T-helper 1 cell treated with Interleukin-12 subunit alpha and Interleukin-12 subunit beta and Interleukin-4 antibody, amounts not matched to agents 30 μg/mL and 1 μg/mL, for 36 hours (primary cell): Measurements from ENCODE around the gene FAM219A.

ENCODE experiments used
- H3K27ac Mint-ChIP-seq: one replicate; pipeline ENCODE4 v1.8.0; 2021; ENCODE audit warnings: mild to moderate bottlenecking, mixed read lengths
- H3K27me3 Mint-ChIP-seq: one replicate; pipeline ENCODE4 v1.8.0; 2021; ENCODE audit warnings: low read depth, mixed read lengths
- H3K36me3 Mint-ChIP-seq: one replicate; pipeline ENCODE4 v1.8.0; 2021; ENCODE audit warnings: low read depth, mixed read lengths
- H3K4me1 Mint-ChIP-seq: one replicate; pipeline ENCODE4 v1.8.0; 2021; ENCODE audit warnings: low read depth, mixed read lengths
- H3K4me3 Mint-ChIP-seq: one replicate; pipeline ENCODE4 v1.8.0; 2021; ENCODE audit warnings: mild to moderate bottlenecking, moderate library complexity, mixed read lengths
- H3K9me3 Mint-ChIP-seq: one replicate; pipeline ENCODE4 v1.8.0; 2021; ENCODE audit warnings: mixed read lengths

The FAM219A gene

DNA sequence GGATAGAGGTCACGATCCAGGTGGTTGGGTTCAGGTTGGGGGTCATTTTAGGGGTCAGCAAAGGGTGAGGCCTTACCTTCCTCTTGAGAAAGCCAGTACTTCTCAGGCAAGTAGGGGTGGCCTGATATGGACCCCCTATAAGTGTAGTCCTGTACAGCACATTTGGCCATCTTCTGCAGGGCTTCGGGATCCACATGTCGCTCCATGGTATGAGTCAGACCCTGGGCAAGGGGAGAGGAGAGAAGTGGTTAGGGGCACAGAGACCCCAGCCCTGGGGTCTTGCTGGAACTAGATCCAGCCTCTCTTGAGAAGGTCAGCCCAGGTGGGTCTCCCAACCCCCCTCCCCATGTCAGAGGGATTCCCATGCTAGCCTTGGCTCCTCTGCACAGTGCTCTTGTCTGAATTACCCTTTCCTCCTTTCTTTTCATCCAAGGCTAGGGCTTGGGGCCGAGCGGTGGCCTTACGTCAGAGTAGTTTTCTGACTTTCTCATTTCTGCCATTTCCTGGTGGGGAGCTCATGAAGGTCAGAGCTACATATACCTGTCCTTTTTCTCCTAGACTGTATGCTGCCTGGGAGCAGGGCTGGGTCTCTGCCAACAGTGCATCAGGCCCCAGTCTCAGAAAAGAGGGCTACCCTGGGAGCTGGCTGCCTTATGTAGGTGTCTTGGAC lies 72.7 kb downstream of the FAM219A start:
- Mint-ChIP-seq H3K36me3 (no peaks in the 10 kb centered on the region), H3K4me3 (no peak overlapping the region), H3K27me3 (peaks cover 20% of the 10 kb centered on the region), H3K4me1 (peaks cover 10% of the 10 kb centered on the region), H3K9me3 (no peaks in the 10 kb centered on the region), H3K27ac (no peak overlapping the region)

DNA sequence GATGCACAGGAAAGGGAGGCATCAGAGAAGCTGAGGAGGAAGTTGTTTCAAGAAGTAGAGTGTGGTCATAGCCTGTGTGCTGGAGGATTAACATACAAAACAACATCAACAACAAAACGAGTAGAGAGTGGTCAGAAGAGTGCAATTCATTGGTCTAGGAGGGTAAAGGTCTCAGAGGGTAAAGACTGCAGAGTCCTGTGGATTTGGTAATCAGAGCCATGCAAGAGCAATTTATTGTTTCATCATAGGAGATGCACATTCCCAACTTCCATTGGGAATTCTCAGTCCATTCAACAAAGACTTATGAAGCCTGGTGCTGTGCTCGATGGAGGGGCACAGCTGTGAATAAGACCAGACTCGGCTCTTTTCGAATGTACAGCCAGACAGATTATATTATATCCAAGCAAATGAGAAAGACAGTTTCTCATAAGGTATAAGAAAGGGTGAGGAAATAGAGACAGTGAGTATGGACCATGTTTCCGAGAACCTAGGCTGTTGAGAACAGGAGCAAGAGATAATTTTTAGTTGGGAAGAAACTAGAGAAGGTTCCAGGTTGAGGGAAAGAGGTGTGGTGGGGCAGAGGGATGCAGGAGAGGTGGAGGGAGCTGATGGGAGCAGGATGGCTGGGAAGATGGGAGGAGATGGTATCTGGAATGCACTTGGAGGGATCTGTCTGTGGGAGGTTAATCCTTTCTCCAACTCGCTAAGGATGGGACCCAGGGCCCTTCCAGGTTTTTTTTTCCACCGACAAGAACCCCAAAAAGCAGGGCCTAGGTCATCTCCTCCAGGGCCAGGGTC lies 73.8 kb downstream of the FAM219A start:
- H3K4me1 Mint-ChIP-seq, result peaks cover 18% of the 10 kb centered on the region
- H3K4me3 Mint-ChIP-seq, result no peak overlapping the region
- H3K9me3 Mint-ChIP-seq, result no peaks in the 10 kb centered on the region
- H3K36me3 Mint-ChIP-seq, result no peaks in the 10 kb centered on the region
- H3K27ac Mint-ChIP-seq, result no peak overlapping the region
- H3K27me3 Mint-ChIP-seq, result peaks cover 20% of the 10 kb centered on the region

DNA sequence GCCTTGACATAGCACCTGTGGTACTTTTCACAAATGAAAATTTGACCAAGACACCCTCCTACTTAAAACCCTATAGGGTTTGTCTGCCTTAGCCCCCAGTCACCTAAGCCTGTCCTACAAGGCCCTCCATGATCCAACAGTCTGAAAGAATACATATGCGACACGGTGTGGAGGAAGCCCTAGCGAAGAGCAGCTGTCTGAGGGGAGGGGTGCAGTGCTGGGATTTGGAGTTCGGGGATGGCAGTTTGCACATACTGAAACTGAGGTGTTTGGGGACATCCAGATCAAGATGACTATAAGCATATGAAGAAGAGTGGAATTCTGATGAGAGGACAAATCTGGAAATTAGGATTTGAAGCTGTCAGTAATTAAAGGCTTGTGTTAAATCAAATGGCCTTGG lies 74.5 kb downstream of the FAM219A start:
- no peak overlapping the region for H3K27ac Mint-ChIP-seq
- H3K36me3 Mint-ChIP-seq, result no peaks in the 10 kb centered on the region
- H3K4me3 Mint-ChIP-seq, result no peak overlapping the region
- H3K9me3 Mint-ChIP-seq, result no peaks in the 10 kb centered on the region
- peaks cover 23% of the 10 kb centered on the region for H3K4me1 Mint-ChIP-seq
- H3K27me3 Mint-ChIP-seq, result peaks cover 20% of the 10 kb centered on the region

DNA sequence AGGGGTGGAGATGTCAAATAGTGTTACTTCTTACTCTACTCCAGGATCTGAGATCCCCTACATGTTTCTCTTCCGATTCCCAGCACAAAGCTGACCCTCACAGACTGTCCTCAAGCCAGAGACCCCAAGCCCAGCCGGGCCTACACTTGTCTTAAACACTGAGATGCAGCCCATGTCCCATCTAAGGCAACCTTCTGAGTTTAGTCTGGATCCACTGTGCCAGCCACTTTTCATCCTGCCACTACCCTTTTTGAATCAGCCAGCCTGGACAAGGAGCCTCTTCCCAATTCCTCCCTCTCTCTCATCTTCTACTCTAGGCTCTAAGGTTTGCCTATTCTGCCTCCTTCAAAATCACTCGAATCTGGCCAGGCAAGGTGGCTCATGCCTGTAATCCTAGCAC lies 75.5 kb downstream of the FAM219A start:
- no peak overlapping the region for H3K4me3 Mint-ChIP-seq
- peaks cover 23% of the 10 kb centered on the region for H3K4me1 Mint-ChIP-seq
- H3K36me3 Mint-ChIP-seq, result no peaks in the 10 kb centered on the region
- no peaks in the 10 kb centered on the region for H3K9me3 Mint-ChIP-seq
- H3K27ac Mint-ChIP-seq, result no peak overlapping the region
- H3K27me3 Mint-ChIP-seq, result peaks cover 20% of the 10 kb centered on the region

DNA sequence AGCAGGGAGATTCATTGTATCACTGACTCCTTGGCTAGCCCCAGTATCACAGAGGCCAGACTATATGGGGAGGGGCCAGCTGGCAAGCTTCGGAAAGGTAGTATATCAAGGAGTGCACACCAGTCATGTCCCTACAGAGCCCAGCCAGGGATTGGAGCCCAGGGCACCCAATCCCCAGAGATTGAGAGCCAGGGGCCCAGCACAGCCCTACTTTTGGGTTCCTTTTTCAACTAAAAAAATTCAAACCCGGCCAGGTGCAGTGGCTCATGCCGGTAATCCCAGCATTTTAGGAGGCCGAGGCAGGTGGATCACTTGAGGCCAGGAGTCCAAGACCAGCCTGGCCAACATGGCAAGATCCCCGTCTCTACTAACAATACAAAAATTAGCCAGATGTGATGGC lies 76.3 kb downstream of the FAM219A start:
- H3K4me3 Mint-ChIP-seq, result no peak overlapping the region
- H3K27ac Mint-ChIP-seq, result no peak overlapping the region
- no peaks in the 10 kb centered on the region for H3K9me3 Mint-ChIP-seq
- H3K4me1 Mint-ChIP-seq, result peaks cover 25% of the 10 kb centered on the region
- peaks cover 20% of the 10 kb centered on the region for H3K27me3 Mint-ChIP-seq
- no peaks in the 10 kb centered on the region for H3K36me3 Mint-ChIP-seq

DNA sequence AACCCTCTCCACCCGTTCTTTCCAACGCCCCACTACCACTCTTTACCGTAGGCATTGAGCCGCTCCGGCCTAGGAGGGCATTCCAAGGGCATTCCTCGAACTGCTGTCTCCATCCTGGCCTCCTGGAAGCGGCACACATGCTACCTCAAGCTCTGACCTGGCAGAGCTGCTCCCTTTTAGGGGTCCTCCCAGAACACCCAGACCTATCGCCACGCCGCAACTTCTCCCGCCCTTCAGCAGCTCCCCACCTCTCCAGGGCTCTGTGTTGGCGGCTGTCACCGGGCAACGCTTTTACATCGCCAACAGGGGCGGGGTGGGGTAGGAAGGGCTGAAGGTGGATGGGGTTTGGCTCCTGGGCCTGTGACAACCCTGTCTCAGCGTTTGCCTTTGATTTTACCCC lies 77.0 kb downstream of the FAM219A start:
- Mint-ChIP-seq H3K36me3 (no peaks in the 10 kb centered on the region), H3K4me1 (peaks cover 25% of the 10 kb centered on the region), H3K27me3 (peaks cover 20% of the 10 kb centered on the region), H3K9me3 (no peaks in the 10 kb centered on the region), H3K27ac (no peak overlapping the region), H3K4me3 (peak overlapping the region; percentile 68)

DNA sequence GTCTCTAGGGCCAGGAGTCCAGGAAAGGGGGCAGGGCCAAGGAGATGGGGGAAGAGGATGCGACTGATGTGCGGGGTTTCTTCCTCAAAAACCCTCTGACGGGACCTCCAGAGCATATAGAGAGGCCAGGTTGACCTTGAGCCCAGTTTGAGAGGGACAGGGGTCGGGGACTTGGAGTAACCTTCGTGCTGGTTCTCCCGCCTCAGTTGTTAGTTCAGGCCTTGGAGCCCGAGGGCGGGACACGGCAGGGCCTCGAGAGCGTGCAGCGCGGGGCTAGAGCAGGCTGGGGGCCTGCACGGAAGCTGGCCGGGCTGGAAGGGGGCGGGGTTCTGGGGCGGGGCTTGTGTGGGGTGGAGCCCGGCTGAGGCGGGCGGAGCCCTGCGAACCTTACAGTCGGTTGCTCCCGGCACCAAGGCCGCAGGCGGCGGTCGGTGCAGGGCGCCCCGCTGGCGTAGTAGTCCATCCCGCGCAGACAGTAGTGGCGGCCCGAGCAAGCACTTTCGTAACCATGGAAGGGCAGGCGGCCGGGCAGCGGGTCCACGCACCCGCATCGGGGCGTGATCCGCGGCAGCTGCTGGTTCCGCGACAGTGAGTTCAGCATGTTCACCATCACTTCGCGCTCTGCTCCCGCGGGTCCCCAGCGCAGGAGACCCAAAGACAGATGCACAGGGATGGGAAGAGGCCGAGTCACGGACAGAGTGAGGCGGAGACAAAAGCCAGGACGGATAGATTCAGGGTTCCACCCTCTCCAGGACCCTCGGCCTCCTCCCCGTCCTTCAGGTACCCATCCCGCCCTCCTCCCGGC lies 77.7 kb downstream of the FAM219A start:
- Mint-ChIP-seq H3K4me1 (peaks cover 31% of the 10 kb centered on the region), H3K27me3 (peaks cover 20% of the 10 kb centered on the region), H3K27ac (peak overlapping the region; percentile 71), H3K9me3 (no peaks in the 10 kb centered on the region), H3K36me3 (no peaks in the 10 kb centered on the region), H3K4me3 (peak overlapping the region; percentile 87)

DNA sequence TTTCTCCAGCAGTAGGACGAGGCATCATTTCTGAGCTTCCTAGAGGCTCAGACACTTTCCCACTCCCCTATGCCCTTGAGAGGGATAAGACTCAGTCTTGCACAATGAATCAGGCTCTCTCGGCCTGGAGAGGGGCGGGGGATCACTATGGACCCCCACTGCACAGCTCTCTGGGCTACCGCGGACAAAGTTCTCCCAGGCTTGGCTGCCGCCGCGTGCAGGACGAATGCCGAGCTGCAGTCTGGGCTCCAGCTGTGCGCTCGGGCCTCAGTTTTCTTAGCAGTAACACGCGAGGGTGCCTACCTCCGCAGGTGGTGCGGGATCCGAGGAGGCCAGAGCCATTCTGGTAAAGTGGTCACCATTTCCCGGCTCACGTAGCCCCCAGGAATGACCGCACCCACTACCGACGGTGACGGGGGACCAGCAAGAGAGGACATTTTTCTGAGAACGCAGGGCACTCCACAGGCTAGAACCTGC lies 78.3 kb downstream of the FAM219A start:
- H3K27ac Mint-ChIP-seq, result peak overlapping the region; percentile 71
- H3K36me3 Mint-ChIP-seq, result no peaks in the 10 kb centered on the region
- peaks cover 20% of the 10 kb centered on the region for H3K27me3 Mint-ChIP-seq
- peak overlapping the region; percentile 87 for H3K4me3 Mint-ChIP-seq
- H3K9me3 Mint-ChIP-seq, result no peaks in the 10 kb centered on the region
- peaks cover 35% of the 10 kb centered on the region for H3K4me1 Mint-ChIP-seq

DNA sequence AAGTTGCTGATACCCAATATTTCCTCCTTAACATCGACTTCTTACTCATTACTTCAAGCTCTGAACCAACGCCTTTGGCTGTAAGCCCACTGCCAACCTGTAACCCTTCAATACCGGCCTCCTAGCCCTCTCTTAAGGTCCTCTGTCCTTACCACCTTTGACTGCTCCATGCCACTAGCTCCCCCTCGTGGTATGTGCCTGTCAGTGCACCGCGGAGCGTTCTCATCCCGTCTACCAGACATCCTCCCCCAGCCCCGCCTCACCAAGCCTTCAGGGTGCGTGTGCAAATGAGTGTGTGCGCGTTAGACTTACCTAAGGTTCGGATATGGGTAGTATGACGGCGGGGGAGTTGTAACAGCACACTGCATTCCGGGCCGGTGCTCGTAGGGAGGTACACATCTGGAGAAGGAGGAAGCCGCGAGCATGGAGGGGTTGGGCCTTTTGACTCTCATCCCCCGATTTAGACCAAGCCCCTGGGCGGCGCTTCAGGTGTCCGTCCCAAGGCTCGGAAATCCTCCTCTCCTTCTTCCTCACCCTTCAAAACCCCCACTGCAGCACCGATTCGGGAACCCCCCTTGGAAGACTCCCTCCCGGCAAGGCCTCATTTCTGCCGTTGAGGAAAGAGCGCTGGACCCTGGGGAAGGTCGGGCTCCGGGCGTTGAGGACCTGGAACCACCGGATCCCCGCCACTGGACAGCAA lies 78.9 kb downstream of the FAM219A start:
- Mint-ChIP-seq H3K4me1 (peaks cover 35% of the 10 kb centered on the region), H3K9me3 (no peaks in the 10 kb centered on the region), H3K27me3 (peaks cover 20% of the 10 kb centered on the region), H3K4me3 (peak overlapping the region; percentile 87), H3K36me3 (no peaks in the 10 kb centered on the region), H3K27ac (peak overlapping the region; percentile 71)

DNA sequence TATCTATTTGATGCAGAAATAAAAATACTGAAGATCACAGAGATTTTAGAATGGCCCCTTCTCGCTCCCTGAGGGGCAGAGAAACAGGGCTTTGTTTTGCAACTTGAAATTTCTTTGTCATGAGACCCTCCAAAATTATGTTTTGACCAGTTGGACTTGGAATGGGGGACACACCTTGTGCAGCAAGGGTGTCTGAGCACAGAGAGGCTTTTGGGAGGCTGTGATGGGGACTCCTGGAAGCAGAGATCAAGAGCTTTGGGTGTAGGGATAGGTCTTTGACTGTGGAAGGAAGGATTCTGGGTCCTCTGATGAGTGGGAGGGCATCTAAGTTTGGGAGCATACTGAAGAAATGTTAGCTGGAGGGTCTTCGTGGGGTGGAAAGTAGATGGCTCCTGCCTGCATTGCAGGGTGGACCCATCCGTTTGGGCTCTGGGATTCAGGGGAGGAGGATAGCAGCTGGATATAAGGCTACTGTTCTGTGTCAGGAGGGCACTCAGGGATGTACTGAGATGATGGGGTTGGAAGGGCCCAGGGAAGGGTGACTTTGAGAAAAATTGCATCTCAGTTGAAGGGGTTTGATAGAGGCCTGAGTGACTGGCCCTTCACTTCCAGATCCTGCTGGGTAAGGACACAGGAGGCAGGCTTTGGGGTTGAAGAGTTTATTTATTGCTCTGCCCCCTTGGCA lies 79.9 kb downstream of the FAM219A start:
- H3K27ac Mint-ChIP-seq, result no peak overlapping the region
- no peaks in the 10 kb centered on the region for H3K36me3 Mint-ChIP-seq
- H3K9me3 Mint-ChIP-seq, result no peaks in the 10 kb centered on the region
- peak overlapping the region; percentile 3 for H3K4me3 Mint-ChIP-seq
- H3K4me1 Mint-ChIP-seq, result peaks cover 32% of the 10 kb centered on the region
- peaks cover 16% of the 10 kb centered on the region for H3K27me3 Mint-ChIP-seq

DNA sequence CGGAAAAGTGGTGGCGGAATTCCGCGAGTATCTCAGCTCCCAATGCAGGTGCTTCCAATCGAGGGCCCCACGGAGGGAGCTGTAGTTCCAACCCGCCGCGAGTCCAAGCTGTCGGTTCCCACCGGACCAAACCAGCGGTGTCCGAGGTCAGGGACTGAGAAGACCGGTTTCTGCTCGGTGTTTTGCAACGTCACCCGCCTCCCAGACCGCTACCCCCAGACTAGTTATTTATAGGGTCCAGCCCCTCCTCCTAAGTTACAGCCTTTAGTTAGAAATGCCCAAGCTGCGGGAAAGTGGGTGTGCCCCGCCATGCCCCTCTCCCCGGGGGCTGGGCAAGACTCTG lies 81.0 kb downstream of the FAM219A start:
- Mint-ChIP-seq H3K27me3 (peaks cover 11% of the 10 kb centered on the region), H3K27ac (no peak overlapping the region), H3K4me1 (peaks cover 32% of the 10 kb centered on the region), H3K36me3 (no peaks in the 10 kb centered on the region), H3K9me3 (no peaks in the 10 kb centered on the region), H3K4me3 (peak overlapping the region; percentile 88)

DNA sequence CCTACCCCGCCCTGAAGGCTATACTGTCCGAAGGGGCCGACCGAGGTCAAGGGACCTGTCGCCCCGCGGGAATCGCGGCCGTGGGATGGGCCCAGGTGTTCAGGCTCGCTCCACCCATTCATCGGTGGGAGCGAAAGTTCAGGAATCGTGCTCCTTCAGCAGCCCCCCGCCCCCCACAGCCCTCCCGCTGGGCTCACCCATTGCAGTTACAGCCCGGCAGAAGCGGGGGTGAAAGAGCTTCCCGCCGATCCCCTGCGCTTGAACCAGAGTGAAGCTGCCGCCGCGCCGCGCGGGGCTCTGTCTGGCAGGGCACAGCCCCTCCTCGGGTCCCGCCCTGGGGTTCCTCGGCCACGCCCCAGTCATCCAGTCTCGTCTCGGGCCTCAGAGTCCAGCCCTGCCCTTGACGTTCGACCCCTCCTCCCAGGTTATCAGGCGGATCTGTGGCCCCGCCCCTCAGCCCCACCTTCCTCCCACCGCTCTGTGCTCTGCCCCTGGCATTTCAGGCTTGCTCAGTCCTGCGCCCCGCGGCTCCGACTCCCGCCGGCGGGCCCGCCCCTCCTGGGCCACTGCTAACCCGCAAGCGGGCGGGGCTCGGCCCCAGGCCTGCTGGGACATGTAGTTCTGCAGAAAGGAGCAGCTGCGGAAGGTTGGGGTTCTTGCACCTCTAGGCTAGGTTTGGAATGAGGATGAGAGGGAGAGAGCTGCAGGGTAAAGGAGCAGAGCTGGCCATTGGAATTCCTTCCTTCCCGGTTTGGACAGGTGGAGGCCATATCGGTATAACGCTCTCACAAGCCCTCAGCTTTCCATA lies 81.6 kb downstream of the FAM219A start, which contains the start of gene MYORG:
Gene MYORG (minus strand): TSS at position 303 of the 808 bp plus-strand sequence. CDS start 3,955 bp downstream, outside the sequence.
- peak within 1 kb of the TSS; percentile 68 for H3K27ac Mint-ChIP-seq
- H3K27me3 Mint-ChIP-seq, result peaks cover 9% of the 10 kb centered on the region
- no peaks in the 10 kb centered on the region for H3K36me3 Mint-ChIP-seq
- no peaks in the 10 kb centered on the region for H3K9me3 Mint-ChIP-seq
- peaks cover 32% of the 10 kb centered on the region for H3K4me1 Mint-ChIP-seq
- H3K4me3 Mint-ChIP-seq, result peak within 1 kb of the TSS; percentile 88
